SK-N-DZ (cell line): ENCODE data around the gene SIGLEC11.
"Not testable (repeated sequence)": the region's sequence is repeated elsewhere in the genome, so short reads cannot be mapped to it uniquely, and the experiment has no call there.

Experiments used
- DNase-seq: peaks from one replicate; pipeline ENCODE4 v3.0.0-alpha.2; 2015; ENCODE audit warnings: low spot score

SIGLEC11 gene

DNA sequence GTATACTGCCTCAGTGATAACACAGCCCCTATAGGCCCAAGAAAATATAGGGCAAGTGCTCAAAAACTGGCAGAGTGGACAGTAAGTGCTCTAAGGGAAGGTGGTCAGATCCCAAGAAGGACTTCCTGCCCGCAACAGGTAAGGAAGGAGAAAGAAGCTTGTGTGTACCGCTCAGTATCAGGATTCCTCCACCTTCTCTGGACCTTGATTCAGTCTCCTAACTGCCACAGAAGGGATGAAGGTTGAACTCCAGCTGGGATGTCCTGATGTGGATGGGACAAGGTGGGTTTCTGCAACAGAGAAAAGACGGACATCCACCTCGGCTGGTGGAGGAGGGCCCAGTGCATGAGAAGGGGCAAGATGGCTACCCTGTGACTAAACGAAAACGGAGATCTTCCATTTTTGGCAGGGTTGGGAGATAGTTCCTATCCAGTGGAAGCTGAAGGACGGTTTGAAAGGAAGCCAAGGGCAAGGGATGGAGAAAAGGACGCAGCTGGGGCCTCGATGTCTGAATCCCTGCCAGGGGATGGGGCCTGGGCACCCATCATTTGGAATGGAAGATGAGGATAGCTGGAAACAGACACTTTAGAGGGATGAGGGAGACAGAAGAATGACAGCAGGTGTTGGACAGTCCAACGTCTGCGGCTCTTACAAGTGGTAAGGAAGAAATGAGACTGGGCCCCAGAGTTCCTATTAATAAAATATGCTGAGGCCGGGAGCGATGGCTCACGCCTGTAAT is 33.3 kb downstream of the SIGLEC11 start:
- DNase-seq: no peak

DNA sequence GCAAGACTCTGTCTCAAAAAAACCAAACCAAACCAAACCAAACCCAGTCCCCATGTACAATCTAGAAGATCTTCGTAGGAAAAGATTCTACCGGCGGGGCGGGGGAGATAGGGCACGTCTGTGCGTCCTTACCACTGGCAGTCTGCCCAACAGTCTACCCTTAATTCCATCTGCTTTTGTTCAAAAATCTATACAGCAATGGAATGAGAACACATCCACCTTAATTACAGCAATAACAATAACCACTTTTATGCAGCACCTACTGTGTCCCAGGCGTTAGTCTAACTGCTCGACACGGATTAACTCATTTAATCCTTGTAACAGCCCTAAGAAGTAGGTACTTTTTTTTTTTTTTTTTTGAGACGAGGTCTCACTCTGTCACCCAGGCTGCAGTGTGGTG is 34.5 kb downstream of the SIGLEC11 start:
- no peak for DNase-seq

DNA sequence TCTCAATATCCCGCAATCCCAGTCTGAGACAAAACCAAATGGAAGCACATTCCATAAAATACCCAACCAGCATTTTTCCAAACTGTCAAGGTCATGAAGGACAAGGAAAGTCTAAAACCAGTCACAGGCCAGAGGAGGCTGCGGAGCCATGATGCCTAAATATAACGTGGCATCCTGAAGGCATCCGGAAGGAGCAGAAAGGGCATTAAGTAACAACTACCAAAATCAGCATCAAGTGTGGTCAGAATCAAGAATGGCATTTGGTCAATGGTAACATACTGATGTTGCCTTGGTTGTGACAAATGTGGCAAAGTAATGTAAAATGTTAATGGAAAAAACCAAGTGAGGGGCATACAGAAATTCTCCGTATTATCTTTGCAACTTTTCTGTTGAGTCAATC is 35.5 kb downstream of the SIGLEC11 start:
- DNase-seq: no peak

DNA sequence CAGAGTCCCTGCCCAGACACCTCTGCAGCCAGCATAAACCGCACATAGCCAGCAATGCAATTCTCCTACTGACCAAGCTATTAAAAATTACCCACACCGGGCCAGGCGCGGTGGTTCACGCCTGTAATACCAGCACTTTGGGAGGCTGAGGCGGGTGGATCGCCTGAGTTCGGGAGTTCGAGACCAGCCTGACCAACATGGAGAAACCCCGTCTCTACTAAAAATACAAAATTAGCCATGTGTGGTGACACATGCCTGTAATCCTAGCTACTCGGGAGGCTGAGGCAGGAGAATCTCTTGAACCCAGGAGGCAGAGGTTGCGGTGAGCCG is 36.1 kb downstream of the SIGLEC11 start:
- DNase-seq: not testable (repeated sequence)

DNA sequence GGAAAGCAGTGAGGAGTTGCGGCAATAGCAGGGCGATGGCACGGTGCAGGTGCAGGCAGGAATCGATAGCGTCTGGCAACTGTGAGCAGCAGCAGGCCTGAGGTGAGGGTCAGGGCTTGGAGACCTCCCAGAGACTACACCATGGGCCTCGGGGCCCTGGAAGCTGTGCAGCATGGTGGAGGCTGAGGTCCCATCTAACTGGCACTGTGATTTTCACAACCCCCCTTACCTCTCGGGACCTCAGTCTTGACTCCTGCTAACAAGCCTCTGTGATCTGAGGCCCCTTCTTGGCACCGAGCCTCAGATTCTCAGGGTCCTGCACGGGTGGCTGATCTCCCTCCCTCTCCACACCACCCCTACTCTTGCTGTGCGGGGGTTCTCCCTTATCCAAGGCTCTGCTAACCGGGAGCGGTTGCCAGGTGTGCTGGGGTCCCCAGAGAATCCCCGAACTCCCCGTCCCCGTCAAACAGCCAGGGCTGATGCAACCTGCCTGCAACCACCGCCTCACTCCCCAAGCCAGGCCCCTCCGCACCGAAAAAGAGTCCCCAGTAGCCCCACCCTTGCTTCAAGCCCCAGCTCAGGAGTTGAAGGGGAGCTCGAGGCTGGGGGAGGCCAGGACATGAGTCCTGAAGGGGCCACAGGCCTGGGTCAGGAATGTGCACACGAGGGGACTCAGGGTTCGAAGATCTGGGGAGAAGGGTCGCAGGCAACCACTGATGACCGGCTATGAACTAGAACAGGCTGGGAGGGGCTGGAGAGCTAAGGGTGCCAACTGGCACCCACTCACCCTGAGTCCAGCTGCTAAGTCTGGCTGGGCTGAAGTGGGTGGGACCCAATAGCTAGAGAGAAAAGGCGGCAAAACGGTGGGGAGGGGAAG is 36.7 kb downstream of the SIGLEC11 start:
- DNase-seq: no peak

DNA sequence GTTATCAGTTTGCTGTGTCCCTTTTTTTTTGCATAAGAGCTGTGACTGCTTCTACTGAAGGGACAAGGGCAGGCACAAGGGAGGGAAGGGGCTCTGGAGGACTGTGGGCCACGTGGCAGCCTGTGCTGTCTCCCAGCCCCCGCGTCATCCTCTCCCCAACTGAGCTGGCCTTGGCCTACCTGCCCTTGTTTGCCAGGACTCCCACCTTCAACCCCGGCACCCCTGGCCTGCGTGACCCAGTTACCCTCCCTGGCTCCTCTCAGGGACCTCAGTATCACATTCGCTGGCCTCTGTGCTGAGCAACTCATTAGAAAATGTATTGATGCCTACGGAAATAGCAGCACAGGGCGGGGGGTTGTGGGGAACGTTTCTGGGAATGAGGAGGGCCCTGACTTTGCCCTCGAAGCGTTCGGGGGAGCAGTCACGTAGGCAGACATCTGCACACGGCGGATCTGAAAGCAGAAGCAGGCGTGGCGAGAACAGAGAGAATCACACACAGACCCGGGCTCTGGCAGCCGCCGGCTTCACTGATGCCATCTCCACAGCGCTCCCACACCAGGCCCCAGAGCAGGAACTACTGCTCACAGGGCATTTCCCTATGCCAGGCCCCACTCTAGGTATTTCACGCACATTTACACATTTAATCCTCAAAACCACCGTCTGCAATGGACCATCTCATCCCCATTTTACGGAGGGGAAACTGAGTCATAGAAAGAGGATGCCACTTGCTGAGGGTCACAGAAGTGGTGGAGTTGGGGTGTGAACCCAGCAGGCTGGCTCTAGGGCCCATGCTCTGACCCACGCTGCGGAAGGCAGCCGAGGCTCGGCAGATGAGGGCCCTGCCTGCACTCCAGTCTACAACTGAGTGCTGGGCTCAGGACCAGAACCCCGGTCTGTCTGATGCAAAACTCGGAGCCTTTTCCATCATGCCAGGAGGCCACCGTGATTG is 37.6 kb downstream of the SIGLEC11 start:
- no peak for DNase-seq

DNA sequence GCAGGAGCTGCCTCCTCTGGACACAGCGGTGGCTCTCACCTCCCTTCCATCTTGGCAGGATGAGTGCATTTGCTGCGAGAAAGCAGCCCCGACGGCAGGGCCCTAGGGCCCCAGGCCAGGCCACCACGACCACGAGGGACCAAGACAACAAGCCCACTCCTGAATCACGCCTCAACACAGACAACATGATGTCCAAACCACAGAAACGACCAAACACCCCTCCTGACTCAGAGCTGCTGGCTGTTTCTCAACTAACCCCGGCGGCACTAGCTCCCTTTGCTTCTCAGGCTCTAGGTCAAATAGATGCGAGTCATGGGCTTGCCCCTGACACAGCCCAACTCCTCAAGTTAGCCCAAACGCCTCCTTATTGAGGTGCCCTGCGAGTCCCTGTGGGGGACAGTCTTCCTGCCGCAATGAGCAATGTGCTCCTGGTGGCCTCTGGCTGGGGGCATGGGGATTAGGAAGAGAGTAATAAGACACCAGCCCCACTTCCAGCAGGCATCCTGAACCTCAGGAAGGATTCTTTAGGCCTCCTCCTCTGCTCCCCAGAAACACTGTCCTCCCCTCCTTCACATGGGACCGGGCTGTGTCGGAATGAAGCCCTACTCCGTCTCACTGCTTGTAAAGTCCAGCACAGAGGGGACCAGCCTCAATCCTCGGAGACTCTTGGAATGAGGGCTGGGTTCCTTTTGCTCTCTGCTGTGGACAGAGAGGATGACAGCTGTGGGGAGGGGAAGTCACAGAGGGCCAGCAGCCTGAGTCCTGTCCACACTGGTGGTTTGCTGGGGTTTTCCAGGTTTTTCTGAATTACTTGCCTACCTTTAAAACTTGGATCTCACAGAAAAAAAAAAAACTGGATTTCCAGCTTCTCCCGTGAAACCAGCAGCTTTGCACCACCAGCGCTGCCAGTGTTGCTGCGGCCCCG is 38.8 kb downstream of the SIGLEC11 start:
- DNase-seq: no peak

DNA sequence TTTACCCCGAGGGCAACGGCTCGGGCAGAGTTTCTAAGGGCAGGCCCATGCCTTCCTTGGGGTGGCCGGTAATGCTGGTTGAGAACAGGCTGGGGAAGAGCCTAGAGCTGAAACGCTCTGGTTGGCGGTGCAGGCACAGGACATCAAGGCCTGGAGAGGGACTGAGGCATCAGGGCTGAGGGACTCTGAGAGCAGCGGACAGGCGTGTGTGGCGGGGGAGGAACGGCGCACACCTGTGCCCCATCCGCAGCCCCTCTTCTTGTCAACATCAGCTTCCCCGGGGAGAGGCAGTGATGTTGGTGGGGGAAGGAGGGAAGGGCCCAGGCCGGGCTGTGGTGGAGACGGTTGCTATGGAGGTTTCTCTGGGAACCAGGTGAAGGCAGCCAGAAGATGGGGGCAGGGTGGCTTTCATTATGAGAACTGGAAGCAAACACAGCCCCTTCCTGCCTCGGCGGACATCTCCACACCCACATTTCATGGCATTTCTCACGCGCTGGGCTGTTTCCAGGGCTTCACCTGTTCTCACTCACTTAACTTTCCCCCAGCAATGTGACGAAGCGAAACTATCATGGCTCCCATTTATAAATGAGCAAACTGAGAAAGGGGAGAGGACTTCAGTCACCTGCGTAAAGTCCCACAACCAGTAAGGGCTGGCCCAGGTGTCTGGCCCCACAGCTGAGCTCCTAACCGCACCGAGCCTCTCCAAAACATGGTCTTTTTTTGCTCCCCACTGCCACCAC is 40.2 kb downstream of the SIGLEC11 start:
- no peak for DNase-seq

DNA sequence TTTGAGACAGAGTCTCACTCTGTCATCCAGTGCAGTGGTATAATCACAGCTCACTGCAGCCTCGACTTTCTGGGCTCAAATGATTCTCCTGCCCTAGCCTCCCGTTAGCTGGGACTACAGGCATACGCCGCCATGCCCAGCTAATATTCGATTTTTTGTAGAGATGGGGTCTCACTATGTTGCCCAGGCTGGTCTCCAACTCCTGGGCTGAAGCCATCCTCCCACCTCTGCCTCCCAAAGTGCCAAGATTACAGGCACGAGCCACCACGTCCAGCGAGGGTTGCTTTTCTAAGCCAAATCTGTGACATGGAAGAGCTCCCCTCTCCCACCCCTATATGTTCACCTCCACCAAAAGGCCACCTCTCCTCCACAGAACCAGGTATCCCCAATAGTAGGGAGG is 42.9 kb downstream of the SIGLEC11 start:
- no peak for DNase-seq

DNA sequence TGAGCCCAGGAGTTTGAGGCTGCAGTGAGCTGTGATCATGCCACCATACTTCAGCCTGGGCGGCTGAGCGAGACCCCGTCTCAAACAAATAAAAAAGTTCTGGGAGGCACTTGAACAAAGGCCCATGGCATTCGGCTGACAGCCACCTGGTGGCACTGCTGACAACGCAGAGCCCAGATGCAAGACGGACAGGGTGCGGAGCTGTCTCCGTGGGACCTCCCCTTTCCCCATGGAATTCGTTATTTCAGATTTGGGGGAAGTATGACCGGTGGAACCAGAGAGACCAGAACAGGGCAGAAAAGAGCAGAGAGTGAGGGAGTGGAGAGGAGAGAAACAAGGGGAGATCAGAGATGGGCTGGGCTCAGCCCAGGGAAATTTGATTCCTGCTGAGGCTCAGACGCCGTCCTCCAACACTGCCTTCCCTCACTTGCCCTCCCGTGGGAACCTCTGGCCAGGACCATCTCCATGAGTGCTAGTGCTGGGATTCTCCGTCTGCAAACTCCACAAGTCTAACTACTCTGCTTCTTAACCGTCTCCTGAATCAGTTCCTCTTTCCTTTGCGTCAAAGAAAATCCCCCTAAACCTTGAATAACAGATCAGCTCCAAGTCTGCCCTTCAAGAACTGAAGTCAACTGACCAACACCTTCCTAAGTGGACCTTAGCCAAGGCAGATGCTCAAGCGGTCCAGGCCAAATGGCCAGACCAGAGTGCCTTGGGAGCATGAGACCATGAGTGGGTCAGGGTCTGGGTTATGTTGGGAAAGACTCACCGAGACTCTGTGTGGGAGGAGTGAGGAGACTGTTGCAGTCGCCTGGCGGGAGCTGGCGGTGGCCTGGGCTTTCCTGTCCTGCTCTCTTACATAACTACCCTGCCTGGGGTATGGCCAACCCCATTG is 43.9 kb downstream of the SIGLEC11 start:
- no peak for DNase-seq

DNA sequence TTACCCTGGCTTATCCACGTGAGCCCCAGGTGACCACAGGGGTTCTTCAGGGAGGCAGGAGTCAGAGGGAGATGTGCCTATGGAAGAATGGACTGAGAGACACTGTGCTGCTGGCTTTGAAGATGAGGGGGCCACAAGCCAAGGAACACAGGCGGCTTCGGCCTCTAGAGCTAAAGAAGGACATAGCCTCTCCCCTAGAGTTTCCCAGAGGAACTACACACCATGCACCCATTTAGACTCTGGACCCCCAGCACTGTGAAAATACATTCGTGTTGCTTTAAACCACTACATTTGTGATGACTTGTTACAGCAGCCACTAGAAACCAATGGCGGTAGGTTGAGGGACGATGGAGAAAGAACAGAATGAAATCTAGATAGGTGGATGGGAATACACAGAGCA is 45.7 kb downstream of the SIGLEC11 start:
- DNase-seq: no peak

DNA sequence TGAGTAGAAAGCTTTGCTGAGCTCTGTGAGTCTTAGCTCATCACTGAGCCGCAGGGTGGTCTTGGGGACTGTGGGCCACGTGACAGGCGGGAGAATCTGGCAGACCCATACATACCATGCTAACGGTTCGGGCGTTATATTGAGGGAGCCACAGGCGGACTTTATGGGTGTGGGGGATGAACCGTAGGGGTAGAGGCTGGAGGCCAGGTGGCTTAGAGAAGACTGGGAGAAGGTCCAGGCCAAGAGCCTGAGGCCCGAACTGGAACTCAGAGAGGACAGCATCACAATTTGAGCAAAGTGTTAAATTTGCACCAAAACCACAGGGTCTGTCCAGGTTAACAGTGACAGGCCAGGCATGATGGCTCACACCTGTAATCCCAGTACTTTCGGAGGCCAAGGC is 47.3 kb downstream of the SIGLEC11 start:
- no peak for DNase-seq

DNA sequence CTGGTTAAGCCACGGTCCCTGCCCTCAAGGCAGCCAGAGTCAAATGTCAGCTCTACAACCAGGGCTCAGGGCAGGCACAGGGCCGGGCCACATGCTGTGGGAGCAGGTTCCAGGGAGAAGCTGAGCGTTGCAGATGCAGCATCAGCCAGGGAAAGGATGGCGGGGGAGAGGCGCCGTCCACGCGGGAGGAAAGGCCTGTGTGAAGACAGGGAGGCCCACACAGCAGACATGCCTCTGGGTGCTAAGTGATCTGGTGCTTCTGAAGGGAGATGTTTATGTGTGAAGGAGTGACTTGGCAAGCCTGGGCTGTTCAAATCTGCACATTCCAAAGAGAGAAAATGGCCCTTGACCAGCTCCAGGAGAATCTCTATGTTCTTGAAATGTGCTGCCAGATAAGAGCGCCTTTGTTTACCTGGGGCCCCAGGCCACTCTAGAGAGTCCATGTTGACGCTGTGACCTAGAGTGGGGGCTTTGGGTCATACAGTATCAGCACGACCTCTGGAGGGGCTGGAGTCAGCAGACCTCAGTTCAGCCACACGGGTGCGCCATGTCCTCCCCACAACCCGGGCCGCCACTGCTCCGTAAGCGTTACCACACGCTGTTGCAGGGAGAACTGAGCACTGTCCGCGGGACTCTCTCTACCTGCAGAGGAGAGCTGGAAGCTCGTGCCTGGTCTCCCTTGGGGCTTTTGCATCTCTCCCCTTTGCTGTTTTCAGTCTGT is 47.8 kb downstream of the SIGLEC11 start:
- DNase-seq: no peak

DNA sequence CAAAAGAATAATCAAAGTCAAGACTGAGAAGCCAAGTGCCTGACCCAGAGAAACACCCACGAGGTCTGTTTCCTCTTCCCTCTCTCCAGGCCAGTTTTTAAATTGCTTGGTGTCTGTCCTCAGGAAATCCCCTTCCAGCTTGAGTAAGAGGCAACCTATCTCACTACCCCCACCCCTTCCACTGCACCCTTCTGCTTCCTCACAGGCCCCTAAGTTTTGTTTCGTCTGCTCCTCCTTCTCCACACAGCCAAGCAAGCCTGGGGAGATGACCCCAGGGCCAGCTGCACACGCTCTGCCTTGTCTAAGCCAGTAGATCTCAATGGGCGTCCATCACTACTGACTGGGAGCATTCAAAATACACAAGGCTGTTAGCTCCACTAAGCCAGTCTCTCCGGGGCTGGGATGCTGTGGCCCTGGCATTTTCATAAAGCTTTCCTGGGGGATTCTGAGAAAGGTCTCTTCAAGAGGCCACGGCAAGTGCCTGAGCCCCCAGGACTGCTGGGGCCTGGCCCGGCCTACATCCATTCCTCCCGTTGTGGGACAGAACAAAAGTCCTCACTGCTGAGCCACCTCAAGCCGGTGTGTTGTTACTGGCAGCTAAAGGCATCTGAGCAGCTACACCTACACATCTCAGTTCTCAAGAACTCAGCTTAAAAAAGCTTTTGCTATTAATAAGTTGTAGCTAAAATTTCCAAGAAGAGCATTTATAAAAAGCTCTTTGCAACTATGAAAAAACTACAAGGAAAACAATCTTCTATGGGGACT is 49.4 kb downstream of the SIGLEC11 start:
- DNase-seq: no peak

DNA sequence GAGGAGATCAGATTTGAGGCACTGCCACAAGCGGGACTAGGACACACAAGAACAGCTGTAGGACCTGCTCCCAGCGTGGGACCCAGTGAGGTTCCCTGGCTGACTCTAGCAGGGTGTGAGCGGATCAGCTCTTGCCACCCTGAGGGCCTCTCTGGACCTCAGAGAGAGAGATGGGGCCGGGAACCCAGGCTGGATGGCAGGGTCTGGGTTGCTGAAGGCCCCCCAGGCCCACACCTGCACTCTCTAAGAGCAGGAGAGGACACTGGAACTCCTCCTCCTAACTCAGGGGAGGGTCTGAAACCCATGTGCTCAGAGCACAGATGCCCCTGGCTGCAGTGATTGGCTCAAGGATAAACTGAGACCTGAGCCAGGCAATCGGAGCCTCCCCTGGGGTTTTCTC is 50.8 kb downstream of the SIGLEC11 start:
- DNase-seq: no peak

DNA sequence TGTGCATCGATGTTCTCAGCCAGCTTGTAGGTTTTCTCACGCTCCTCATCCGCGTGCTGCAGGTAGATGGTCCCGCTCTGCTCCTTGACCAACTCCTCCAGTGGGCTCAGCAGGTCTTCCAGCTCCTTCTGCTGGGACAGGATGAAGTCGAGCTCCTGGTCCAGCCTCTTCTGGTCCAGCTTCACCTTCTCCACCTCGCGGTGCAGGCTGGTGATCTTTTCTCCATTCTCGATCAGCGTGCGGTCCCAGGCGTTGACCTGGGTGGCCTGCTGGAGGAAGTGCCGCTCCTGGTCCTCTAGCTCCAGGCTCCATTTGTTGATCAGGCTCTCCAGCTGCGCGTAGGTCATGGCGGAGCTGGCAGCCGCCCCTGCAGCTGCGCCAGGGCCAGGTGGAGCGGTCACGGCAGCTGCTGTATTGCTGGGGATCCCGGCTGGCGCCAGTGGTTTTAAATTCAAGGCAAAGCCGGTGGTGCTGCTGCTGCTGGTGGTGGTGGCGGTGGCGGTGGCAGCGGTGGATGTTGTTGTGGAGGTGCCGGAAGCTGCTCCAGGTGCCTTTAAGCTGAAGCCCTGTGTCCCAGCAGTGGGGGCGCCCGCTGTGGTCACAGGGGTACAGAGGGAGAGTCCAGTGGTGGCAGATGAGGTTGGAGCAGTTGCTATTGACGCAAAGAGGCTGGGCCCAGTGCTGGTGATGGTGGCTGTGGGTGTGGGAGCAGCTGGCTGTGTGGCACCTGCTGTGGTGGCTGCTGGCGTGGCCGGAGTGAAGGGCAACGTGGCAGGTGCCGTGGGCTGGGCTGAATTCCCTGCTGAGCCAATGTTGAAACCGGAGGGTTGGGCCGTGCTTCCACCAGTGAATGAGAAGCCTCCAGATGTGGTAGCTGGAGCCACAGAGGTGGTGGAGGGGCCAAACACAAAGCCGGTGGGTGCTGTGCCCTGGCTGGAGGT is 52.2 kb downstream of the SIGLEC11 start:
- no peak for DNase-seq
